AG09309 (cell line): Measurements from ENCODE around the gene RALGAPA1.
"Not testable (repeated sequence)": the region's sequence is repeated elsewhere in the genome, so short reads cannot be mapped to it uniquely, and the experiment has no call there.

ENCODE experiments used
- DNase-seq: peaks from one replicate; pipeline ENCODE4 v3.0.0-alpha.2; 2010; ENCODE audit warnings: low read depth
- H3K4me3 ChIP-seq: 2 replicates; pipeline ENCODE4 v1.5.1; 2011; ENCODE audit warnings: mild to moderate bottlenecking, low read depth, low read length, moderate library complexity; ENCODE audit not compliant: control insufficient read depth
- CTCF ChIP-seq: IDR thresholded peaks from 2 replicates; pipeline ENCODE4 v1.5.1; 2011; ENCODE audit warnings: mild to moderate bottlenecking, low read depth, low read length, inconsistent platforms; ENCODE audit not compliant: insufficient read depth, control insufficient read depth; ENCODE audit errors: missing control alignments

RALGAPA1 gene

DNA sequence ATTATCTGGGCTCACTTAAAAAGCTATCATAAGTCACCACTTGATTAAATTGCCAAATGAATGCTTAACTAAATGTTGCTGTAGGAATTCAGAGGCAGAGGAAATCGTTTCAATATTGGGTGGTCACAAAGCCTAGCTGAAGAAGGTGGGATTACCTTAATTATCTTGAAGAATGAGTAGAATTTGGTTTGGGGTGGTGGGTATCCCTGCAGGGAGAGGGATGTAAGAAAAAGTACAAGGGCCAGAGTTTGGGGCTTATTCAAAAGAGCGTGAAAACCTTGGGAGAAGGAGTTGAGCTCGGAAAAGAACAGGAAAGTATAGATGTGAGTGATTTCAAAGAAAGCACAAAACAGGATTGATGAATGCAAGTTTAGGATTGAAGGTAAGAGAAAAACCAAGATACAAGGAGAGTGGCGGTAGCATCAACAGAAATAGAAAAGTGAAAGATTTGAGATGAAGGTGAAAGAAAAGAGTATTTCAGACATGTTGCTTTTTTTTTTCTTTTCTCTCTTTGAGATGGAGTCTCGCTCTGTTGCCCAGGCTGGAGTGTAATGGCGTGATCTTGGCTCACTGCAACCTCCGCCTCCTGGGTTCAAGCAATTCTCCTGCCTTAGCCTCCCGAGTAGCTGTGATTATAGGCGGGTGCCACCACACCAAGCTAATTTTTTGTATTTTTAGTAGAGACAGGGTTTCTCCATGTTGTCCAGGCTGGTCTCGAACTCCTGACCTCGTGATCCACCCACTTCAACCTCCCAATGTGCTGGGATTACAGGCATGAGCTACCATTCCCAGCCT is 18.8 kb upstream of the RALGAPA1 start:
- no peak overlapping the region for H3K4me3 ChIP-seq

DNA sequence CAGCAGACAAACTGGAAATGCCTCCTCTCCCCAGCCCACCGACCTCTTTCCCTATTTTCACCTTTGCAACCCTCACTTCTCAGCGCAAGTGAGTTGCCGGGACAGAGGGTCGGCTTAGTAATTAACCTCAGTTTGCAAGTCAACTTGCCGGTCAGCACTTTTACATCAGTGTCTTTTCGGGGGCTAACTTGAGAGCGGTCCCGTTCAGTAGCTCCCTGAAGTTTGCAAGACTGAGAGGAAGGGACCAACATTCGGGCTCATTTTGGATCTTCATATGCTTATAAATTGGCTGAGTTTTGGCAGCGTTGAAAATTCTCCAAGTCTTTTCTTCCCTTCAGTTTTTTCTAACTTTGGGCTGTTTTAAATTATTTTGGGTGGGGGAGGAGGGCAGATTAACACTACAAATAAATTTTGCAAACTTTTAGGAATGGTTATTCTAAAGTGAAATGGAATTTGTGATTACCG is 17.9 kb upstream of the RALGAPA1 start:
- no peak for DNase-seq
- H3K4me3 ChIP-seq, result peak overlapping the region; percentile 84
- TF ChIP-seq CTCF, result no peak

More for the DNA sequence above, 18.8 kb upstream of the RALGAPA1 start:
- TF ChIP-seq CTCF, result no peak
- DNase-seq, result no peak

DNA sequence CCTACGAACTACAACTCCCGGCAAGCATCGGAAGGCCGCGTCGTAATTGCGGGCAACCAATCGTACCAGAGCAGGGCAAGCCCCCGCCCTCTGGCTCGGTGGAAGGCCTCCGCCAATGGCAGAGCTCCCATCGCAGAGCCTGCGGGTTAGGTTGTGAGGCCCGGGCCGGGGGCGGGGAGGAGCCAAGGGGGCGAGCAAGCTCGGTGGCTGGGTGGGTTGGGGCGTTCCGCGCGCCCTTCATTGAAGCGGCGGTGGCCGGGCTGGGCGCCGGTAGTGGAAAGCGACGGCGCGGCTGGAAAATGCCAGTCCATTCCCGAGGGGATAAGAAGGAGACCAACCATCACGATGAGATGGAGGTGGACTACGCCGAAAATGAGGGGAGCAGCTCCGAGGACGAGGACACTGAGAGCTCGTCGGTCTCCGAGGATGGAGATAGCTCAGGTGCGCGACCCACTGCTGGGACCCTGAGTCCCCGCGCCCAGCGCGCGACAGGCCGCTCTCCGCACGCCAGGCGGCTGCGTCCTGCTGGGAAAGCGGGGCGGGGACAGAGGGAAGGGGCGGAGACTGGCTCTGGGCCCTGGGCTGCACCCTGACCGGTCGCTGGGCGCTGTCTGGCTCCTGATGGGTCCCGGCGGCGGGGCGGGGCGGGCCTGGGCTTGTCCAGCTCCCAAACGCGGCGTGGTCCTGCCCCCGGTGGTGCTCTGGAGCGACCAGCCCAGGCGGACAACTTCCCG is 17.3 kb upstream of the RALGAPA1 start, which contains the start of gene BRMS1L:
Gene BRMS1L (plus strand): TSS at position 121 of the 734 bp plus-strand sequence. CDS start 179 bp downstream, at position 300.
- DNase-seq, result peak; percentile 96
- no peak for TF ChIP-seq CTCF
- H3K4me3 ChIP-seq, result peak within 1 kb of the TSS; percentile 84

DNA sequence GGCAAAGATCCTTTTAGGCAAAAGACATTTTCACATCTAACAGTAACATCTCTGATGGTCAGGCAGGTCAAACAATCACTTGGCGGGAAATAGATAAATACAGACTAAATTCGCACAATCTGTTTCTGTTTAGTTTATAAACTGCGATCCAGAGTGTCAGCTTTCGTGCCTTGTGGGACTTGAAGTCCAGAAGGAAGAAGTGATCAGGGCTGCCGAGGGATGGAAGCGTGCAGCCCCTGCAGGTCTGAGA is 16.8 kb upstream of the RALGAPA1 start:
- no peak for TF ChIP-seq CTCF
- DNase-seq, result no peak
- peak overlapping the region; percentile 30 for H3K4me3 ChIP-seq

DNA sequence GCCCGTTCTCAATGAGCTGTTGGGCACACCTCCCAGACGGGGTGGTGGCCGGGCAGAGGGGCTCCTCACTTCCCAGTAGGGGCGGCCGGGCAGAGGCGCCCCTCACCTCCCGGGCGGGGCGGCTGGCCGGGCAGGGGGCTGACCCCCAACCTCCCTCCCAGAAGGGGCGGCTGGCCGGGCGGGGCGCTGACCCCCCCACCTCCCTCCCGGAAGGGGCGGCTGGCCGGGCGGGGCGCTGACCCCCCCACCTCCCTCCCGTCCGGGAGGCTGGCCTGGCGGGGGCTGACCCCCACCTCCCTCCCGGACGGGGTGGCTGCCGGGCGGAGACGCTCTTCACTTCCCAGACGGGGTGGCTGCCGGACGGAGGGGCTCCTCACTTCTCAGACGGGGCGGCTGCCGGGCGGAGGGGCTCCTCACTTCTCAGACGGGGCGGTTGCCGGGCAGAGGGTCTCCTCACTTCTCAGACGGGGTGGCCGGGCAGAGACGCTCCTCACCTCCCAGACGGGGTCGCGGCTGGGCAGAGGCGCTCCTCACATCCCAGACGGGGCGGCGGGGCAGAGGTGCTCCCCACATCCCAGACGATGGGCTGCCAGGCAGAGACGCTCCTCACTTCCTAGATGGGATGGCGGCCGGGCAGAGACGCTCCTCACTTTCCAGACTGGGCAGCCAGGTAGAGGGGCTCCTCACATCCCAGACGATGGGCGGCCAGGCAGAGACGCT is 15.5 kb upstream of the RALGAPA1 start:
- not testable (repeated sequence) for DNase-seq, H3K4me3 ChIP-seq

DNA sequence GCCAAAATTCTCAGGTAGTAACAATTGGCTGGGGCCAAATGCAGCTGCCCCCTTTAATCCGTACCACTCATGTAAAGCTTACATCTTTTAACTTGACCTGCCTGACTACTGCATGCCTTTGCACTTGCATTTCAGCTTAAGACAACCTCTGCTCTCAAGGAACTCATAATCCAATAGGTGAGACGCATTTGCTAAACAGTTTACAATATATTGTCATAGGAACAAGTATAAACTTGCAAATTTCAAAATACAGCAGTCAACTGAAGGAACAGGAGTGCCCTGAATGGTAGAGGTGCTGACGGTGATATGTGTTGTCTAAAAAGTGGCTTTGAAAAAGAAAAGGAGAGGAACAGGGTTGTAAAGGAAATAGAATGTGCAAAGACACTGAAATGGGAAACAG is 13.4 kb upstream of the RALGAPA1 start:
- no peak for TF ChIP-seq CTCF
- no peak overlapping the region for H3K4me3 ChIP-seq
- no peak for DNase-seq
